ENCODE results near the gene IRF6. TPM values are rescaled to one million over a fixed set of nuclear protein-coding genes. Genes with fewer than 3 reads are reported as not detected.

IRF6 gene
- total and polyA plus RNA-seq, 3 donors from 2014 or later, result 8.2 to 19.2 (median 8.7) TPM

DNA sequence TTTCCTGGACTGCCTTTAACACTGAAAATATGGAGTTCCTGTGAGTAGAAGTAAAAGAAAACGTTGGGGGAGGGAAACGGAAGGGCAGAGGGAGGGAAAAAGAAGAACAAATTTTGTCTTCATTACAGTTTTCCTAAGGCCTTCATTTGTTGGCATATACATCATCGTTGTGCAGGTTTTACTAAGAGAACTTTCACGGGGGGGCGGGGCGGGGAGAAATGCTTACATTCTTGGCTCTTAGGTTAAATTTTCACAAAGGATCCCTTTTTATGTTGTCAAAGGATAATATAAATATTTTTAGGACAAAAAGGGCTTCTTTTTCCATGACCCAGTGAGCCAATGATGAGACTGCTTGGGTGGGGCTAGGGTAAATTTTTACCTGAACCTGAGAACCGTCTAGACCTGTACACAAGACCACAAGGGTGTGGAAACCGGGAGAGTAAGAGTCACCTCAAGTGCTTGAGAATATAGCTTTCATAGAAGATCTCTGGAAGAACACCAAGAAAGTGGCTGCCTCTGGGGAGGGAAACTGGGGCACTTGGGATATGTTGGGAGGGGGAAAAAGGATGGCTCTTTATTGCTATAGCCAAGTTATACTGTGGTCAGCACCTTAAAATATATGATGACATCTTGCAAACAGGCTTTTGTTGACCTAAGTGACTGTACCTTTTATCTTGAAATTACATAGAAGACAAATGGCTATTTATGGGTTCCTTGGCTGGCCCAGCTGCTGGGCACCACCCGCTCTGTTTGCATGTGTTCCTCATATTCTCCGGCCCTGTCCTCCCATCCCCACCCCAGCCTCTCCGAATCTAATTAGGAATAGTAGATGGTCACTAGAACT is 19.9 kb upstream of the IRF6 start:
- intact Hi-C loops (cut with DNase I; ENCODE audit: low total_unique reads), result no loop called here
- TF ChIP-seq, protein P1, sequence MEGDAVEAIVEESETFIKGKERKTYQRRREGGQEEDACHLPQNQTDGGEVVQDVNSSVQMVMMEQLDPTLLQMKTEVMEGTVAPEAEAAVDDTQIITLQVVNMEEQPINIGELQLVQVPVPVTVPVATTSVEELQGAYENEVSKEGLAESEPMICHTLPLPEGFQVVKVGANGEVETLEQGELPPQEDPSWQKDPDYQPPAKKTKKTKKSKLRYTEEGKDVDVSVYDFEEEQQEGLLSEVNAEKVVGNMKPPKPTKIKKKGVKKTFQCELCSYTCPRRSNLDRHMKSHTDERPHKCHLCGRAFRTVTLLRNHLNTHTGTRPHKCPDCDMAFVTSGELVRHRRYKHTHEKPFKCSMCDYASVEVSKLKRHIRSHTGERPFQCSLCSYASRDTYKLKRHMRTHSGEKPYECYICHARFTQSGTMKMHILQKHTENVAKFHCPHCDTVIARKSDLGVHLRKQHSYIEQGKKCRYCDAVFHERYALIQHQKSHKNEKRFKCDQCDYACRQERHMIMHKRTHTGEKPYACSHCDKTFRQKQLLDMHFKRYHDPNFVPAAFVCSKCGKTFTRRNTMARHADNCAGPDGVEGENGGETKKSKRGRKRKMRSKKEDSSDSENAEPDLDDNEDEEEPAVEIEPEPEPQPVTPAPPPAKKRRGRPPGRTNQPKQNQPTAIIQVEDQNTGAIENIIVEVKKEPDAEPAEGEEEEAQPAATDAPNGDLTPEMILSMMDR (IDR thresholded peaks at IDR 0.05), result no peak
- no peak for TF ChIP-seq POLR2A (IDR thresholded peaks at IDR 0.05)
- 79% methylated on average over 11 of the region's 11 CpGs for WGBS, 2 donors
- Histone ChIP-seq H3K4me3 (no peak overlapping the region), H3K27ac (no peak overlapping the region), H3K36me3 (ENCODE audit: low read depth, missing control alignments) (no peaks in the 10 kb centered on the region), H3K9me3 (no peaks in the 10 kb centered on the region), H3K27me3 (no peaks in the 10 kb centered on the region), H3K4me1 (no peaks in the 10 kb centered on the region)
- DNase-seq, result no peak

DNA sequence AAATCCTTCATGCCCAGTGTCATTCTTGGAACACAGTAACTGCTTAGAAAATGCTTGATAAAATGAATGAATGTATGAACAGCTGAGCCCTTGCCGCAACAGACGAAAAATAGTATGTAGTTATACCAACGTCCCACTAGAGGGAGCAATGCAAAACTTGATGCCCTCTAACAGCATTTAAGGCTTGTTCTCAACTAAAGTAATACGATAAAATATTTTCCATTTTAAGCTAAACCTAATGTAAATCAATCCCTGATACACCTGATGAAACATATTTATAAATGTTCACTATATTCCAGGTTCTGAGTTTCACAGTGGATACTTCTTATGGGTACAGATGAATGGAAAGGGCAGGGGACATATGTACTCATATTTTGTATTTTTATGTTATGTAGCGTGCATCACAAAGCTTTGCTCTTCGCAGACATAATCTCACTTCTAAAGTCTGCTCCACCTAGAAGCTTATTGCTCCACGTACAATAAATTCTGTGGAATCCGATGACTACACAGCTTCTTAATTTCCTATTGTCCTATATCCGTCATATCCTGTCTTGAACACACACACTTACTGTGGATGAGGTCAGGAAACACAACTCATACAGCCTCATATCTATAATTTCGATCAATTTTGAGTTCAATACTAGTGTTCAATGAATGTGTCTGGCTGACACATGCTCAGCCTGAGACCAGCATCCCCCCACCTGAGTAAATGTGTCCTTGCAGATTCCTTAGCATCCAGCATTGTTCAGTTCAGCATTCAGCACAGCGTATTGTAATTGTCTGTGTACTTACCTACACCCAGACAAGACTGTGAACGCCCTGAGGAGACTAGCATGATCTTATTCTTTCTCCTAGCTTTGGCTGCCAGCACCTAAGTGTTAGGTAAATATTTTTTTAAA is 17.4 kb upstream of the IRF6 start:
- TF ChIP-seq, protein P1 (IDR thresholded peaks at IDR 0.05), result peak; percentile 29 to 74 (median 72)
- TF ChIP-seq POLR2A (IDR thresholded peaks at IDR 0.05), result no peak
- intact Hi-C loops (cut with DNase I; ENCODE audit: low total_unique reads), result no loop called here
- Histone ChIP-seq H3K36me3 (ENCODE audit: low read depth, missing control alignments) (no peaks in the 10 kb centered on the region), H3K27me3 (no peaks in the 10 kb centered on the region), H3K9me3 (no peaks in the 10 kb centered on the region), H3K4me3 (no peak overlapping the region), H3K4me1 (no peaks in the 10 kb centered on the region), H3K27ac (no peak overlapping the region)
- WGBS, 2 donors, result 39 to 47% methylated on average over 12 of the region's 12 CpGs
- DNase-seq, result no peak

DNA sequence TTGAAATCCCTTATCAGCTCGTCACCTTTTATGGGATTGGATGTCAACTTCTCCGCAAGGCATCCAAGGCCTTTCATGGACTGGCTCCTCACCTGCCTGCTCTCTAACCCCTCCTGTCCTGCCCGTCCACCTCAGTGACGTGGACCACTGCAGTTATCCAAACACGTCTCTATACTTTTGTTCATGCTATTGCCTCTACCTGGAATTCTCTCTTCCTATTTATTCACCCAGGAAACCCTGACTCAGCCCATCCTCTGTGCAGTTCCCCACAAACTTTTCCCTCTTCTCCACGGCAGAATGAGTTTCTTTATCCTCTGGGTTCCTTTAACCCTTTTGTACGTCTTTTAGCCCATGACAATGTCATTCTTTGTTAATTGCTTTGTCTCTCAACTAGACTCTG is 16.8 kb upstream of the IRF6 start:
- Histone ChIP-seq H3K27ac (no peak overlapping the region), H3K4me3 (no peak overlapping the region), H3K9me3 (no peaks in the 10 kb centered on the region), H3K4me1 (no peaks in the 10 kb centered on the region), H3K27me3 (no peaks in the 10 kb centered on the region), H3K36me3 (ENCODE audit: low read depth, missing control alignments) (no peaks in the 10 kb centered on the region)
- intact Hi-C loops (cut with DNase I; ENCODE audit: low total_unique reads), result no loop called here
- no peak for TF ChIP-seq POLR2A (IDR thresholded peaks at IDR 0.05)
- TF ChIP-seq, protein P1 (IDR thresholded peaks at IDR 0.05), result no peak
- DNase-seq, result no peak
- WGBS, 2 donors, result 61 to 63% methylated on average over 7 of the region's 7 CpGs

DNA sequence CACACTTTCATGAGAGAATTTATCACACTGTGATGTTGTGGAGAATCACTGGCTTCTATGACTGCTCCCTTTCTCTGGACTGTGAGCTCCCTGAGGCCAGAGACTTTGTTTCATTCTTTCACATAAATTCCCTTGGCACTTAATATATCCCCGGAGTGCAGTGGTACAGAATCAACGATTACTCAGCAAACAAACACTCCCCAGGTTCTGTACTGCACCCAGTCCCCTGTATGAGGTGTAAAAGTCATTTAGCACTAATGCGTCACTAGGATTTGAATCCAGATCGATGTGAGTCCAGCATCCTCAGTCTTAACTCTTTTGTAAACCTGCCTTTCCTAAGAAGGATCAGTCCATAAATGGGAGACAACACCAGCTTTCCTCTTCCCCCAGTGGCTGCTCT is 15.0 kb upstream of the IRF6 start:
- no peak overlapping the region for H3K4me3 ChIP-seq
- H3K9me3 ChIP-seq, result no peaks in the 10 kb centered on the region
- no peak for TF ChIP-seq POLR2A (IDR thresholded peaks at IDR 0.05)
- TF ChIP-seq, protein P1 (IDR thresholded peaks at IDR 0.05), result no peak
- no peaks in the 10 kb centered on the region for H3K27me3 ChIP-seq
- no peak for DNase-seq
- H3K36me3 ChIP-seq (ENCODE audit: low read depth, missing control alignments), result no peaks in the 10 kb centered on the region
- intact Hi-C loops (cut with DNase I; ENCODE audit: low total_unique reads), result no loop called here
- no peaks in the 10 kb centered on the region for H3K4me1 ChIP-seq
- H3K27ac ChIP-seq, result no peak overlapping the region
- WGBS, 2 donors, result 55 to 67% methylated on average over 4 of the region's 4 CpGs
